ENCODE data around the gene RCSD1.

RCSD1 gene

GRCh38 chr1:167666416-167666815 is 36.4 kb downstream of the RCSD1 start:
- DNase-seq (ENCODE audit: low spot score): peak; percentile 51

- DNase-seq (ENCODE audit: low spot score): no peak
Observed at GRCh38 chr1:167667536-167667935, 37.5 kb downstream of the RCSD1 start.

DNA sequence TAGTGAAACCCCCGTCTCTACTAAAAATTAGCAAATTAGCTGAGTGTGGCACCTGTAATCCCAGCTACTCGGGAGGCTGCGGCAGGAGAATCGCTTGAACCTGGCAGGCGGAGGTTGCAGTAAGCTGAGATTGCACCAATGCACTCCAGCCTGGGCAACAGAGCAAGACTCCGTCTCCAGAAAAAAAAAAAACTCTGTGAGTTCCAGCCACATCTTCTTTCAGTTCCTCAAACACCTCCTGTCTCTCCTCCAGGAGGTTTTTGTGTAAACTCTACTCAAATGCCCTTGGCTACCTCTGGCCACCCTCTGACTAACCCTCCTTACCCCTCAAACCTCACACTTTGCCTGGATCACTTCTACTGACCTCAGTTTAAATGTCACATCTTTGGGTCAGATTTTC is 38.1 kb downstream of the RCSD1 start:
- DNase-seq (ENCODE audit: low spot score): no peak

GRCh38 chr1:167669209-167670124 is 39.4 kb downstream of the RCSD1 start:
- no peak for DNase-seq (ENCODE audit: low spot score)

DNA sequence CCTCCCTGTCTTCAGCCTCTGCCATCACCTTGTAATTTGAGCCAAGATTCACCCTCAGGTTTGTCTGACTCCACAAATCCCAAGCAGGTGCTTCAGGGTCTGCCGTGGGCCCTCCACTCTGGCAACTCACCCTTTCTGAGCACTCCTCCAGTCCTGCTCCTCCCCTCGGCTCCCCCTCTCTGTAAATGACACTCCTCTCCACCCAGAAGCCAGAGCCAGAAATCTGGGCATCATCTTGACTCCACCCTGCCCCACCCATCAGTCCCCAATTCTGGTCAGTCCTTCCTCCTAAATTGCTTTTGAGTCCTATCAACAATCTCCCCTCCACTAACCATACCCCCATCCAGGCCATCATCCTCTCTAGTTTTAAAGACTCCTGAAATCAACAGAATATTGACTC is 40.5 kb downstream of the RCSD1 start:
- no peak for DNase-seq (ENCODE audit: low spot score)

- no peak for DNase-seq (ENCODE audit: low spot score)
Observed at GRCh38 chr1:167671727-167672511, 41.9 kb downstream of the RCSD1 start.

DNA sequence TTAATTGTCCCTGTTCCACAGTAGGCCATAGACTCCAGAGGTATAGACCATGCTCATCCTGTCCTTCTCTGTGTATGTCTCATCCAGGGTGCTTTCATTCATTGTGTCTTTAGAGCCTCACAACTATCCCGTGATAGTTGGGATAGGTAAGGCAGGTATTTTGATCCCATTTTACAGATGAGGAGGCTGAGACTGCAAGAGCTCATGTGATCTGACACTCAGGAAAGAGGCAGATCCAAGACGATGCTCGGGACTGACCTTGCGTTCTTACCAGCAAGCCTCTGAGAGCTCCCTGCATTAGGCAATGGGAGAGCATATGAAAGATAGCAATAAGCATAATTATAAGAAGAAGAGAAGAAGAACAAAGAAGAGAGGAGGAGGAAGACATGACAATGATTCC is 42.8 kb downstream of the RCSD1 start:
- no peak for DNase-seq (ENCODE audit: low spot score)

DNA sequence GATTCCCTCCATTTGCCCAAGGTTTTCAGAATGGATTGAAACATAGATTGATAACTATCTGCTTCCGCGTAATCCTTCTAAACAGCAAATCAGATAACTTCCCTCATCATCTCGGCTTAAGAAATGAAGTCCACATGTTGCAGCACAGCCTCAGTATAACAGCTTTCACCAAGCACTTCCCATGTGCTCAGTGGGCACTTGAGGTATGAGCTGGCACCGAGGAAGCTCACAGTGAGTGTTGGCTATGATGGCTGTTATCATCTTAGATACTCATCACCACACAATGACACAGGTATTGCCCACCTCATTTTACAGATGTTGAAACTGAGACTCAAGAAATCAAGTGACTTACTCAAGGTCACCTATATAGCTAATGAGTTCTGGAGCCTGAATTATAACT is 43.2 kb downstream of the RCSD1 start:
- no peak for DNase-seq (ENCODE audit: low spot score)

DNA sequence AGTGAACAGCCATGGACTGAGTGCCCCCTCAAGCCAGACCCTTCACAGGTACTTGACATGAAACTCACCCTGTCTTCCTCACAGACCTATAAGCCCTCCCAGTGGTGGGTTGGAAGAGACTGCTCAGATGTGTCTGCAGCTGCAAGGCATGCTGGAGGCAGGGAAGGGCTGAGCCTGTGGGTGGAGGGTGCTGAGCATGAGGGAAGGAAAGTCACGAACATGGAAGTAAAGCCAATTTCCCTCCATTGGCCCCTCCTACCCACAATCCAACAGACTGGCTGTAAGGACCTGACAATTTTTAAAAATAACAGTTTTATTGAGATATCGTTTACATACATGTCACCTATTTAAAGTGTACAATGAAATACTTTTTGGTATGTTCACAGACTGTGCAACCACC is 44.1 kb downstream of the RCSD1 start:
- DNase-seq (ENCODE audit: low spot score): no peak

- DNase-seq (ENCODE audit: low spot score): no peak
Observed at GRCh38 chr1:167675440-167675839, 45.4 kb downstream of the RCSD1 start.

- no peak for DNase-seq (ENCODE audit: low spot score)
Observed at GRCh38 chr1:167676205-167676915, 46.3 kb downstream of the RCSD1 start.

GRCh38 chr1:167676916-167677848 is 47.1 kb downstream of the RCSD1 start:
- no peak for DNase-seq (ENCODE audit: low spot score)

GRCh38 chr1:167678422-167678821 is 48.4 kb downstream of the RCSD1 start:
- DNase-seq (ENCODE audit: low spot score): no peak

GRCh38 chr1:167678838-167679237 is 48.8 kb downstream of the RCSD1 start:
- DNase-seq (ENCODE audit: low spot score): no peak

DNA sequence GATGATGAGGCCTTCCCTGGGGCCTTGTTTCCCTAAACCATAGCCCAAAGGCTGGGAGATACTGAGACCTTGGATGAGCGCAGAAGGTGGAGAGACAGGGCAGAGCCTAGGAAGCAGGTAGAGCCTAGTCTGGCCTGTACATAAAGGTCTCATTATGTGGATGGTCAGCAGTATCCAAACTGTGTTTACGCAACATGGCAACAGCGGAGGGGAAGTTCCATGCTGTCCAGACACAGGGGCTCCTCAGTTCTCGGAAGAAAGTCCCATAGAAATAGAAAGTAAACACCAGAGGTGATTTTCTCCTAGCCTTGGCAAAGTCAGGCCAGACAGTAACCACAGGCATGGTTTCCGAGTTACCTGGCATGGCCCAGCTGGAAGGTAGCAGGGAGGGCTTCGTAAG is 49.7 kb downstream of the RCSD1 start:
- no peak for DNase-seq (ENCODE audit: low spot score)

GRCh38 chr1:167681024-167681423 is 51.0 kb downstream of the RCSD1 start:
- no peak for DNase-seq (ENCODE audit: low spot score)

DNA sequence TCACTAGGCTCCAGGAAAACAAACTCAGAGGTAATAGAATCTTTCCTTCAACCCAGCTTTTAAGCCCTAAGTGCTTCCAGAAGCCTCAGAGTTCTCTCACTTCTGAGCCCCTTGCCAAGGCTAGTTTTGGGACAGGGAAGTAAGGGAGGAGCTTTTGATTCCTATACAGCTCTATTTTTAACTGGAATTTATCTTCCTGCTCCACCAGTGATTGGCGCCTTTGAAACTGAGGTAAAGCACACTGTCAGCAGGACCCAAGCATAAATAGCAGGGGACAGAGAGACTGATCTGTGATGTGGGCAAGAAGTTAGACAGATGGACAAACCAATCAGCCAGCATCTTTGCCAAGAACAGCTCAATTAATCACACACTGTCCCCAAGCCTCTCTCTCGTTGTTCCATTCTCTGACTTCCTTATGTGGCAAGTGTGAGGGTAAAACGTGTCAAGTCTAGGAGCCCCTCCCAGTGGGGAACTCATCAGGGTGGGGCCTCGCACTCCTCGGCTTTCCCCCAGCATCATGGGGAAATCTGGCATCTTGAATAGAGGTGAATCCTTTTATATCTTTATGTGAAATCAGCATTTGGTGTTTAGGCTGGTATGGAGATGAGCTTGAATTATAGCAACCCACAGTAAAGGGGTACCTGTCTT is 51.5 kb downstream of the RCSD1 start:
- DNase-seq (ENCODE audit: low spot score): no peak

- no peak for DNase-seq (ENCODE audit: low spot score)
Observed at GRCh38 chr1:167683226-167683625, 53.2 kb downstream of the RCSD1 start.

- DNase-seq (ENCODE audit: low spot score): no peak
Observed at GRCh38 chr1:167683641-167684502, 53.8 kb downstream of the RCSD1 start.

GRCh38 chr1:167685844-167686243 is 55.8 kb downstream of the RCSD1 start:
- no peak for DNase-seq (ENCODE audit: low spot score)
